Right ventricle myocardium inferior (tissue), 1 donor: ENCODE measurements around the gene TMEM38A. TPM values are rescaled to one million over a fixed set of nuclear protein-coding genes. Genes with fewer than 3 reads are reported as not detected.

Source experiments
- ATAC-seq: fragments of 200-7000 bp; cut with Tn5 transposase; one replicate; pipeline ENCODE4 v1.9.1; 2020; ENCODE audit warnings: mild to moderate bottlenecking, moderate library complexity
- DNase-seq: peaks from one replicate; pipeline ENCODE4 v3.0.0; 2021; ENCODE audit errors: missing footprints
- intact Hi-C: fragments of 100-400 bp; cut with DNase I; formaldehyde crosslinking; loops from one replicate; pipeline ENCODE4 v1.11.0; 2022
- long read RNA-seq: library from polyadenylated mRNA; unstranded; transcript quantifications from one replicate; pipeline ENCODE4 v2.0.0, GENCODE V29; 2021
- total RNA-seq: library from RNA; stranded (reverse); fragmentation: NEBNext Ultra II Directional; extraction: Animal tissue kit (Norgen Biotek cat#: 25700); gene quantifications from one replicate; pipeline ENCODE4 v1.2.1, GENCODE V29; 2021
- donor health status: DM: no; HTN: yes; CAD: no; lungs with severe emphysema.

Gene TMEM38A, protein sequence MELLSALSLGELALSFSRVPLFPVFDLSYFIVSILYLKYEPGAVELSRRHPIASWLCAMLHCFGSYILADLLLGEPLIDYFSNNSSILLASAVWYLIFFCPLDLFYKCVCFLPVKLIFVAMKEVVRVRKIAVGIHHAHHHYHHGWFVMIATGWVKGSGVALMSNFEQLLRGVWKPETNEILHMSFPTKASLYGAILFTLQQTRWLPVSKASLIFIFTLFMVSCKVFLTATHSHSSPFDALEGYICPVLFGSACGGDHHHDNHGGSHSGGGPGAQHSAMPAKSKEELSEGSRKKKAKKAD
- 42.7 TPM for total RNA-seq
- long read RNA-seq, transcript TMEM38A-201 (6 exons, 2,649 nt) = major isoform, 97 of 111 reads
- long read RNA-seq, partial matches to known transcripts = 10 of 111 reads
- long read RNA-seq, other reads (novel, unspliced or antisense) = 2 of 111 reads

DNA sequence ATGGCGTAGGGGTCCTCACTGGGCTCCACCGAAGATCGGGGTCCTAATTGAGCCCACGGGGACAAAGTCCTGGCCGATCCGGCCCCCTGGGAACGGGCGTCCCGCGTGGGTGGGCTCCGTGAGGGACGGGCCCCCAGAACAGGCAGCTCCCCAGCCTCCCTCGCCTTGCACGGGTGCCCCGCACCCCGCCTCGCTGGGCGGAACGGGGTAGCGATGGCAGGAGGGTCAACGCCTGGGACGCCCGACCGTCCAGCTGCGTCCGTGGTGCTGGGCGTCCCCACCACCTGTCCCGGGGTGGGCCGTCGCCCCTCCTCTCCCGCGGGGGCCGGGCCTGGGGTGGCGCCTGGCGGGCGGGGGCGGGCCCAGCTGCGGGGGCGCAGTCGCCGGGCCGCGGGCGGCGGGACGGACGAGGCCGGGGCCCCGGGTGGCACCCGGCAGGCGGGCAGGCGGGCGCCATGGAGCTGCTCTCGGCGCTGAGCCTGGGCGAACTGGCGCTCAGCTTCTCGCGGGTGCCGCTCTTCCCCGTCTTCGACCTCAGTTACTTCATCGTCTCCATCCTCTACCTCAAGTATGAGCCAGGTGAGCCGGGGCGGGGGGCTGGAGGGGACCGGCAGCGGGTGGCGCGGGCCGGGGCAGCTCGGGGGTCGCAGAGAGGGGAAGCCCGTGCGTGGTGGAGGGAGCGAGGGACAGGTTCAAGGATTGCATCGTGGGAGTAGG is at the start of gene TMEM38A:
TMEM38A (plus strand) TSS at position 377 of the 717 bp plus-strand sequence; CDS start at position 456, 79 bp downstream.
- peak; percentile 52 for ATAC-seq
- intact Hi-C loops = loop anchor here (2.0 to 5.0 kb wide), 3 partner anchors 32 to 88 kb away; partner anchors contain the start of genes MED26 and SLC35E1

DNA sequence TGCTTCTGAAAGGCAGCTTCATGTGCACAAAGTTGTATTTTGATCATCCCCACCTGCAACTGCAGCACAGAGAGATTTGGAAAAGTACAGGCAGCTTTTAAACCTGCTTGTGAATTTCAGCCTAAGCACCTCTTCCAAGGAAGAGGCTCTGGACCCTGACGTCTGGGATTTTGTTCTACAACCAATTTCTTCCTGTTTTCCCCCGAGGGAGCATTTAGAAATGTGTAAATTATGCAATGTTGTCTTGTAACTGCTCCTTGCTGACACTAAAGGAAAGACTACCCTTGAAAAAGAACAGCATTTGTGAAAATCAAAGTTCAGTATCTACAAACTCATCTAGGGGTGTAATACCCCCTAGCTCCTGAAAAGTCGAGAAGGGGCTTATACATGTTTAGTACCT is 48.3 kb upstream of the TMEM38A start:
- intact Hi-C loops = no loop called here
- DNase-seq (no peak), ATAC-seq (no peak)

More for the DNA sequence above, at the start of gene TMEM38A:
- peak; percentile 76 for DNase-seq

DNA sequence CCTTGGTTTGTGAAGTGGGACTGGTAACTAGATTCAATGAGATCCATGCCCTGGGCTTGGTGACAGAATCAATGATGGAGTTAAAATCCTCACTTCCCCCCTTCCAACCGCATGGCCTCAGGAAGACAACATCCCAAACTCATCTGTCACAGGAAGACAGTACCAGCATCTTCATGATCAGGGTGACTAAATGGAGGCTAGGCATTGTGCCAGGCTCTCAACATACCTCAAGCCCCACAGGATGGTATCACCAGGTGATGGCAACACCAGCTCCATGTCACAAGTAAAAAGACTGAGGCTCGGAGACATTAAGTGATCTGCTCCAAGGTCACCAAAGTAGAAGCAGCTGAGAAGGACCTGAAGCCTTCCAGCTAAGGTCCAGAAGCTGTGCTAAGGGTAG is 47.1 kb upstream of the TMEM38A start:
- ATAC-seq (no peak), DNase-seq (no peak)
- intact Hi-C loops = no loop called here

DNA sequence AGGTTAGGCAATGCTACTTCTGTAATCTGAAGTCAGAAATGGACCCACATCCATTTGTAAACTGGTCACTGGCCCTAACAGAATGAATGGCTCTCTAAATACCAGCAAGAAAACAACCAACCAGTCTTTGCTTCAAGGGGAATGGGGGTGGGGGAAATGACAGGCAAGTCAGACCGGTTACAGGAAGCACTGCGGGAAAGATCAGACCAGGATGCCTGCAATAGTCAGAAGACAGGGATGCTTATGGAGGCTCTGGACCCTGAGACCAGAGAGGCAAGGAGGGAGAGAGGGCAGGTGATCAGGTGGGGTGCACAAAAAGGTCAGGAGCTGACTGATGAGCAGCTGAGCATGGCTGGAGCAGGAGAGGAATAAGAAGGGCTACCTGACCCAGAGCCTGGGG is 46.0 kb upstream of the TMEM38A start:
- intact Hi-C loops = no loop called here
- ATAC-seq = no peak
- DNase-seq = no peak

DNA sequence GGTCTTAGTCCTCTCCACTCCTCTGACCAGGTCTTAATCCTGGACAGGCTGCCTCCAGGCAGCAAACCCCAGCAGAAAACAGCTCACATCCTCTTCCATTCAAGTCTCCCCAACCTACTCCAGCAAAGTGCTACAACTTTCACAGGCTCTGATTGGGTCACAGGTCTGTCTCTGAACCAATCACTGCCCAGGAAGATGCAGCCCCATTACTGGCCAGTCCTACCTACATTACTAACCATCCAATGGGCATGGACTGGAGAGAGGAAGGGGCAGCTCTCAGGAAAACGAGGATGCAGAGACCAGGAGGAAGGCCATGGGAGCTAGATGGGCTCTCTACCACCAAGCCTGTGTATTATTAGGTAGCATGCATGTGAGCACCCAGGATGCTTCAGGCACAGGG is 45.1 kb upstream of the TMEM38A start:
- intact Hi-C loops = no loop called here
- DNase-seq = no peak
- ATAC-seq = no peak

DNA sequence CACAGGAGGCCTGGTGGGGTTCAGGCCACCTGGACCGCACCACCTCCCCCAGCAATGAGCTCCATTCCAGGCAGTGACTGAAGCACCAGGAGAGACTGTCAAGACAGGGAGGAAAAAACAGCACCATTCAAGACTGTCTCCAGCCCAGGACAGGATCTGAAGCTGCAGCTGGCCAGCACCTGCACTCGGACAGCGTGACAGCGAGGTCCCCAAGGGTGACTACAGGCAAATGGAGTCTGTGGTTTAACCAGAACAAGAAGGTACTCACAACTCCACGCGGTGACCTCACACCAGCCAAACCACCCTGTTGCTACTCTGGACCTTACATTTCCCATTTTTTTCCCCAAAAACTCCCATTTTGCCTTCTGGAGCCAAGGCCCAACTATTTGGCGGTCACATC is 42.7 kb upstream of the TMEM38A start:
- no peak for DNase-seq
- ATAC-seq = no peak
- intact Hi-C loops = no loop called here

DNA sequence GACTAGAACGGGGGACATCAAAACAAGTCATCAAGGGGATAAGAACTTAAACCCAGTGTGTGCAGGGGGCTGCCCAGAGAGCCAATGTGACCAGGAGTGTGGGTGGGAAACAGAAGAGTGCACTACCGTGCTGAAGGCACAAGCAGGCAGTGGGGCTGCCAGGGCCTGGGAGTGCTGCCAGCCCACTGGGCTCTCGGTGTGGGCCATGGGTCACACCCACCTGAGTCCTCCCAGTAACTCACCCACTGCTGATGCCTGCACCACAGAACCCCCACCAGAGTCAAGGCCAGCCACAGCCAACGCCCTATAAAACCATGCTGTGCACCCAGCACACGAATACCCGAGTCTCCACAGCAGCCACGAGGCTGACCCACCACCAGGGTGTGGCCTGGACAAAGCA is 41.5 kb upstream of the TMEM38A start:
- intact Hi-C loops = no loop called here
- ATAC-seq (peak; percentile 87), DNase-seq (peak; percentile 63)

DNA sequence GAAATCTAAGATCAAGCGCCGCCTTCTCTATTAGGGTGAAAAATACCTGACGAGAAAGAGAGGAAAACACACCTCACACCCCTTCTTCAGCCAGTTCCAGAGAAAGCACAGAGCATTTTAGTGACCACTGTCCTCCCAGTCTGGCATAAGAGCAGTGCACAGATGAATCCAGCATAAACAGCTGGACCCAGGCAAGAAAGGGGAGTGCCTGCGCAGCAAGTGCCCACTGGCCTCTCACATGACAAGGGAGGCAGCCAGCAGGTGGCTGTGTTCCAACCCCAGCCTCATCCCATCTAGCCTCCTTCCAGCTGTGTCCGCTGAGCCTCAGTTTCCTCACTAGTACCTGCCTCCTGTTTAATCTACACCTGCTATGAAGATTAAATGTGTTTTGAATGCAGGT is 40.9 kb upstream of the TMEM38A start:
- ATAC-seq (no peak), DNase-seq (no peak)
- intact Hi-C loops = no loop called here

DNA sequence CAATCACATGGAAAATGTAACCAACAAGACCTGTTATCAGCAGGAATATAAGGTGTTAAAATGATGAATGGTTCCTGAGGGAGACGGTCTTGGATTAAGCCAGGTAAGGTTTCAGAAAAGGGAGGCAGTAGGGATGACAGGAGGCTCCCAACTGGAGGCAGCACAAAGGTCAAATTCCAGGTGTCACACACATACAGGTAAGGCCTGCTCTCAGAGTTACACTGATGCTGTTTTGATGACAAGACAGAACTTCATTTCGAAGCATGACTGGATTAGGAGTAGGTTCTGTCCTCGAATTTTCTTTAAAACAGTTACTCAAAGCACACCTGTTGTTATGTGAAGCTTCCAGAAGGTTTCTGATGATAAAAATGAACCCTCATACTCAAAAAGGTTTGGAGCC is 40.4 kb upstream of the TMEM38A start:
- intact Hi-C loops = no loop called here
- DNase-seq (no peak), ATAC-seq (no peak)

DNA sequence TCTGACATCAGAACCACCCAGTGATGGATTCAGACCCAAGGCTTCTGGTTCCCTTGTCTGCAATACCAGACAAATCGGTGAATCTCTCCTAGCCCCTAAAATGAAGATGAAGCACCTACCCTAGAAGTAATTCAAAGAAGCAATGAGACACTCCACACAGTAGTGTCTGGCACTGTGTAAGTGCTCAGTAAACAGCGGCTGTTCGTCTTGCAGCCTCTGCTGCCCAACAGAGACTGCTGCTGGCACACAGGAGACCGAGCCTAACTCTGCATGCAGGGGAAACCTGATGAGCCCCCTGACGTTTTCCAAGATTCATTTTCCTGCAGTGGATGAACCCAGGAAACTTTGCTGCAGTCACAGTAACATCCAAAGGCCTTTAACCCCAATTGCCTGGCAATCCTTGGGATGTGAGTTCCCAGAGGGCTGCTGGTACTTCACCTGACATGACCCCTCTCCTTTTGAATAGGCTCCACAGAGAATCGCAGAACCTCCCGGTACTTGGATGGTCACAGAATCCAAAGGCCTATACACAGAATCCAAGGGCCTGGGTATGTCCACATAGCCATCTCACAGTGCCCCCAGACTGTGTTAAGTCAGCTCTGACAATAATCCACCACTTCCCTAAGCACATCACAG is 39.7 kb upstream of the TMEM38A start:
- DNase-seq = no peak
- ATAC-seq = no peak
- intact Hi-C loops = no loop called here

DNA sequence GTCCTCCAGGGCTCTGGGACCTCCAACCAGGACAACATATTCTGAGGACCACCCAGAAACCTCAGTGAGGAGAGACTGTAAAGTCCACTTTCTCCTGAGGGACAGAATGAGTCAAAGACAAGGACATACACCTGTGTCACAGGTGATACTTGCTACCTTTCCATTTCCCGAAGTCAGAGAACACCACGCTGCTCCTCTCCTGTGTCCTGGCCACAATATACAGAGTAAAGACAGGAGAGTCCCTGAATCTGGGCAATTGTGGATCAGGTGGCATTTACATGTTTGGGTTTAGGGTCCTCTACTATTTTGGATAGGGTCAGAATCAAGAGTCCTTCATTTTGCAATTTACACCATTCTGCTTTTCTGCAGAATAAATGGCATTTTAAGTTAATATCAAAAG is 37.9 kb upstream of the TMEM38A start:
- intact Hi-C loops = no loop called here
- DNase-seq (no peak), ATAC-seq (no peak)

DNA sequence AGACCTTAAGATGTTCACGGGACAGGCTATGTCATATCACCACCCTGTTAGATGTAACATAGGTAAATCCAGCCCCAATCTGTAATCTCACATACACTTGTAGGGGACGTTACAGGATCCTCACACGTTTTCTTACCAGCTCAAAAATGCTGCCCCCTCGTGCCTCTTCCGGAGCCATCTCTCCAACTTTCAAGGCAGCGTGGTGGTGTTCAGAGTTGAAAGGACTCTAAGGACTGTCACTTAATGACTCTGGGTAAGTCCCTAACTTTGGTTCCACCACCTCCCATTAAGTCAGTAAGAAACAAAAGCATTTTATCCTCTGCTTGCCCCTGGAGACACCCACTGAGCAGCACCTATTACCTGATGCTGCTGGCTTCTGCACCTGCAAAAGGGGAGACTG is 37.4 kb upstream of the TMEM38A start:
- DNase-seq = no peak
- ATAC-seq = no peak
- intact Hi-C loops = no loop called here

DNA sequence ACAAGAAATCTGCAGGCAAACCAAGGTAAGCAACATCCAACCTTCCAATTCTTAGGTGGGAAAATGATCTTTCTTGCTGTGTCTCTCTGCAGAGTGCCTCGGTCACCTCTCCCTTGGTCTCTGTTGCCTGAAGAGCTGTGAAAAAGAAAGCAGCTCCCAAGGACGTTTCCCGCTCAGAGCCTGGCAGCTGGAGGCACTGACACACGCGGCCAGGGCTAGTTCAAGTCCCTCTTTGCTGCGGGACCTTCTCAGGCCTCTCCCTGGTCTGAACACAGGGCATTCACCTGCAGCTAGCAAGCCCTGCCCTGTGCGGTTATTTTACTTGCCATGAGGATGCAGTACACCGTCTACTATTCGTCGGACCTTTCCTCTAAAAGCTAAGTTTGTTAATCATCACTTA is 36.7 kb upstream of the TMEM38A start:
- intact Hi-C loops = no loop called here
- no peak for ATAC-seq
- no peak for DNase-seq

DNA sequence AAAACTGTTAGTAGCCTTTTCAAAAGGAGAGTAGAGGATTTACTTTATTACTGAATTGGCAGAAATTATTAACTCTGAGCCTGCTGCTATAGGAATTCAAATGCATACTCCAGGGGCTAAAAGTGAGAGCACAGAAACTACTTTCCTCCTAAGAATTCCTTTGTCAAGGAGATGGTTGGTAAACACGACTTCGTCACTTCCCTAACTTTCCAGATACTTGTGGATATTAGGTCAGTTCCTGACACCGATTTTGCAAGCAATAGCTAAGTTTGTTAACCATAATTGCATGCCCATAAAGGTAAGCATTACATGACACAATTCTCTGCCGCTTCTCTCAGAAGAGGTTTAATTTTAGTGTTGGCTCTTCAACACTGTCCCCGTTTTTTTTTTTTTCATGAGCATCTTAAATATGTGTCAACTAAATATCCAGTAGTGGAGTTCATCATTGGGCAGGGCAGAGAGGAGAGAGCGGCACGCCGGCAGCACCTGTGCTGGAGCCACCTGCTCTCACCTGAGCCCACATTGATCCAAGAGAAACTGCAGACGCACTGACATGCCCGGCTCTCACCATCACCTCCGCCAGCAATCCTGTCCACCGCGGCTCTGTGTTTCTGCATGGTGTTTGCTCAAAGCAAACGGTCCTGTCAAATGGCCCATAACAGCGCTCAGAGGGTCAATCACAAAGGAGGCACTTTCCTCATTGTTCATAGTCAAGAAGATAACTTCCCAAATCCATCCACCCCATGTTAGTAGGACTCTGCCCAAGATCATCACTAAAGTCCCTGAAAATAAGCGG is 35.6 kb upstream of the TMEM38A start:
- DNase-seq (no peak), ATAC-seq (no peak)
- intact Hi-C loops = no loop called here

DNA sequence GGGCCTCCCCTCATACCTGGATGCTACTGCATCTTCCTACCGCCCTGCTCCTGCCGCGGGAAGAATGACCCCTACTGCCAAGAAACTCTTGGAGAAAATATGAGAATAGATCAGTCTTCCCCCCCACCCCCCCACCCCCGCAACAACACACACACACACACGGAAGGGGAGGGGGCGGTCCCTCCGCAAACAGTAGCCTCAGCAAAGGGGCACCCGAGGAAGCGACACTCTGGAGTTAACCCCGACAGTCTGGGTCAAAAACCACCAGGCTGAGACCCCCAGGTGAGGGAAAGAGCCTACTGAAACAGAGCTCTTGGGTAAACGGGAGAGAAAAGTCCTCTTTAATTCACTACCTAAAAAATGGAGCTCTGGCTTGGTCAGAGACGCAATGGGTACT is 34.1 kb upstream of the TMEM38A start:
- ATAC-seq (no peak), DNase-seq (no peak)
- intact Hi-C loops = loop anchor here (2.0 kb wide), 1 partner anchor 42 kb away; no protein-coding TSS in a partner anchor

DNA sequence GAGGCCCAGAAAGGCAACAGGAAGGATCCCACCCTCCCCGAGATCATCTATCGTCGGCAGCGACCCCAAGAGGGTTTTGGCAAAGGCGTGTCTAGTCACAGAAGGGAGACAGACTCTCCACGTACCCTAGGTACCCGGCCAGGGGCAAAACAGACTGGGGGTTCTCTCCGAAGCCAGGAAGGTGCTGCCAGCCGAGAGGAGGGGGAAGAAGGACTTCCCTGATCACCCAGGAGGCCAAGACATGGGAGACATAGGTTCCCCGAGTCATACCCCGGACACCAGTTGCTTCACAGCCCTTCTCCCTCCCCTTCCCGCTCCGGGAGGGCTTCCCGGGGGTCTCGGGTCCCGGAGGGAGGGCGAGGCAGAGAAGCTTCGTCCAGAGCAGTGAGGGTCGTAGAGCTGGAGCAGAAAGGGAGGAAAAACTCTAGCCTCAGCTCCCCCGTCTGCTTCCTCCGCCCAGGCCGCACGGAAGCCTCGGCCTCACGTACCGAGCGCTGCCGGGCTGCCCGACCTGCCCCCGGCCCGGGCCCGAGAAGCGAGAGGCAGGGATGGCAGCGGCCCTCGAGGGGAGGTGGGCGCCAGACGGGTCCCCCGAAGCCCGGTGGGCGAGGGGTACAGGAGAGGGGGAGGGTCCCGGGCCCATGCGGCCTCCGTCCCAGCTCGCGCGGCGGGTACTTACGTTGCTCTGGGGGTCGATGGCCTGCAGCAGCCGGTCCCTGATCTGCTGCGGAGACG is 33.6 kb upstream of the TMEM38A start:
- intact Hi-C loops = loop anchor here (2.0 kb wide), 1 partner anchor 43 kb away; no protein-coding TSS in a partner anchor
- DNase-seq (no peak), ATAC-seq (no peak)

DNA sequence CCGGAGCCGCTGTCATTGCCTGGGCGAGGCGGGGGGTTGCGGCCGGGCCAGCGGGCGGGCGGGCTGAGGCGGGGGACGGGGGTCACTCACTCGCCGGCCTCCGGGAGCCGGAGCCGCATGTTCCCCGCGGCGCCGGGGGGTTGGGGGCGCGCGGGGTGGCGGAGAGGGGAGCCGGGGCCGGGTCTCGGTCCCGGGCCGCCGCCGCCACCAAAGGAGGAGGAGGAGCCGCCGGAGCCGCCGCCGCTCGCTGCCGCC is 33.1 kb upstream of the TMEM38A start:
- DNase-seq (no peak), ATAC-seq (no peak)
- intact Hi-C loops = loop anchor here (2.0 kb wide), 3 partner anchors 33 to 55 kb away; partner anchors contain the start of genes SLC35E1, SMIM7 and TMEM38A
